Neural cell (in vitro differentiated cells): Measurements from ENCODE around the gene LAMTOR3. TPM values are rescaled to one million over a fixed set of nuclear protein-coding genes. Genes with fewer than 3 reads are reported as not detected.

Experiments used
- H2AFZ ChIP-seq: fragments of 200-600, 300-800 bp; sonication (generic), shearing (Covaris generic); 2 replicates; pipeline ENCODE4 v1.6.0; 2014; ENCODE audit warnings: low read depth, mild to moderate bottlenecking, antibody characterized with exemption, low read length, moderate library complexity
- H3F3A ChIP-seq: fragments of 200-600 bp; shearing (Covaris generic); 2 replicates; pipeline ENCODE4 v1.6.1; 2016; ENCODE audit warnings: mild to moderate bottlenecking, moderate library complexity, mixed read lengths, antibody characterized with exemption, low read length; ENCODE audit not compliant: insufficient read depth, poor library complexity, severe bottlenecking
- H3K27ac ChIP-seq: fragments of 200-600, 300-800 bp; sonication (generic), shearing (Covaris generic); 2 replicates; pipeline ENCODE4 v1.5.1; 2014; ENCODE audit warnings: mild to moderate bottlenecking, low read length, moderate library complexity
- H3K27me3 ChIP-seq: fragments of 300-800, 200-600 bp; sonication (generic), shearing (Covaris generic); 2 replicates; pipeline ENCODE4 v1.6.0; 2014; ENCODE audit warnings: mild to moderate bottlenecking, low read depth, low read length, moderate library complexity; ENCODE audit not compliant: insufficient read depth
- H3K36me3 ChIP-seq: fragments of 300-800, 200-600 bp; sonication (generic), shearing (Covaris generic); 2 replicates; pipeline ENCODE4 v1.5.1; 2014; ENCODE audit warnings: mild to moderate bottlenecking, antibody characterized with exemption, low read length, moderate library complexity; ENCODE audit not compliant: insufficient read depth
- H3K4me2 ChIP-seq: fragments of 300-800, 200-600 bp; sonication (generic), shearing (Covaris generic); 2 replicates; pipeline ENCODE4 v1.6.0; 2014; ENCODE audit warnings: mild to moderate bottlenecking, low read length
- H3K4me3 ChIP-seq: fragments of 300-800, 200-600 bp; sonication (generic), shearing (Covaris generic); 2 replicates; pipeline ENCODE4 v1.5.1; 2014; ENCODE audit warnings: mild to moderate bottlenecking, low read length, moderate library complexity
- H3K79me2 ChIP-seq: fragments of 200-600 bp; shearing (Covaris generic); replicated peaks from 2 replicates; pipeline ENCODE4 v1.6.0; 2014; ENCODE audit warnings: mild to moderate bottlenecking, low read length, moderate library complexity; ENCODE audit not compliant: insufficient read depth
- H3K9ac ChIP-seq: fragments of 300-800, 200-600 bp; sonication (generic), shearing (Covaris generic); 2 replicates; pipeline ENCODE4 v1.6.1; 2016; ENCODE audit warnings: mild to moderate bottlenecking, low read length, mixed read lengths
- H3K9me2 ChIP-seq: fragments of 200-600 bp; shearing (Covaris generic); 2 replicates; pipeline ENCODE4 v1.6.1; 2016; ENCODE audit warnings: mild to moderate bottlenecking, low read length, mixed read lengths; ENCODE audit not compliant: insufficient read depth
- H3K9me3 ChIP-seq: fragments of 200-600, 300-800 bp; sonication (generic), shearing (Covaris generic); 2 replicates; pipeline ENCODE4 v1.6.1; 2016; ENCODE audit warnings: mild to moderate bottlenecking, mixed run types, low read length, moderate library complexity, mixed read lengths
- H4K20me1 ChIP-seq: fragments of 200-600 bp; shearing (Covaris generic); 2 replicates; pipeline ENCODE4 v1.6.1; 2016; ENCODE audit warnings: mild to moderate bottlenecking, mixed run types; ENCODE audit not compliant: insufficient read depth
- CTCF ChIP-seq: fragments of 450-650 bp; IDR thresholded peaks from 2 replicates; pipeline ENCODE4 v1.5.1; 2014; ENCODE audit warnings: antibody characterized with exemption, mild to moderate bottlenecking, moderate library complexity; ENCODE audit not compliant: poor library complexity, severe bottlenecking
- EP300 ChIP-seq: fragments of 450-650 bp; conservative IDR thresholded peaks from 2 replicates; pipeline ENCODE4 v1.6.1; 2014; ENCODE audit warnings: antibody characterized with exemption, mild to moderate bottlenecking, moderate library complexity; ENCODE audit not compliant: poor library complexity, severe bottlenecking
- EZH2 ChIP-seq: fragments of 200-600, 300-800 bp; shearing (Covaris generic), sonication (generic); IDR thresholded peaks from 2 replicates; pipeline ENCODE4 v1.6.1; 2014; ENCODE audit warnings: antibody characterized with exemption, low read length, borderline replicate concordance, mild to moderate bottlenecking; ENCODE audit not compliant: insufficient read depth, poor library complexity, severe bottlenecking
- MXI1 ChIP-seq: fragments of 450-650 bp; conservative IDR thresholded peaks from 2 replicates; pipeline ENCODE4 v1.6.1; 2014; ENCODE audit warnings: antibody characterized with exemption, mild to moderate bottlenecking; ENCODE audit not compliant: poor library complexity, severe bottlenecking
- POLR2AphosphoS5 ChIP-seq: IDR thresholded peaks from 2 replicates; pipeline ENCODE4 v1.6.1; 2012
- RAD21 ChIP-seq: fragments of 450-650 bp; conservative IDR thresholded peaks from 2 replicates; pipeline ENCODE4 v1.6.1; 2014; ENCODE audit warnings: antibody characterized with exemption, mild to moderate bottlenecking, moderate library complexity
- REST ChIP-seq: IDR thresholded peaks from 2 replicates; pipeline ENCODE4 v1.6.1; 2012; ENCODE audit warnings: borderline replicate concordance
- SMC3 ChIP-seq: fragments of 450-650 bp; conservative IDR thresholded peaks from 2 replicates; pipeline ENCODE4 v1.6.1; 2014; ENCODE audit warnings: antibody characterized with exemption, mild to moderate bottlenecking, moderate library complexity; ENCODE audit not compliant: poor library complexity
- TAF1 ChIP-seq: IDR thresholded peaks from 2 replicates; pipeline ENCODE4 v1.6.1; 2012; ENCODE audit warnings: low read depth
- polyA plus RNA-seq: library from polyadenylated mRNA; depleted of rRNA; stranded (reverse); fragments of >200 nt; gene quantifications from 2 replicates; pipeline ENCODE4 v1.2.3, GENCODE V29; 2014

LAMTOR3 gene
- polyA plus RNA-seq, 1 donor from 2014 or later = 203 TPM

DNA sequence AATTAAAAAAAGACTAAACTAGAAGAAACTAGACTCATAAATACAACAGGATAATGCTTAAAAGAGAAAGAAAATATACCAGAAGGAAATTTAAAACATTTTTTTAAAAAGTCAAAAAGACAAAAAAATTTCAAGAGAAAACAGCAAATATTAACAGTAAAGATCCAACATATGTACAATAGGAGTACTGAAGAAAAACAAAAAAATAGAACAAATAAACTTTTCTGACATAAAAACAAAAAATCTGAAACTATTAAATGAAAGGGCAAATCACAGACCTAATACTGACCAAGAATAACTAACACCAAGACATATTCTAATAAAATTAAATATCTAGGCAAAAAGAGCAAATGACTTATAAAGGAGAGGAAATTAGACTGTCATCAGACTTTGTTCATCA is 40.7 kb upstream of the LAMTOR3 start:
- Histone ChIP-seq H3K27me3 (no peaks in the 10 kb centered on the region), H3K79me2 (peaks cover 17% of the 10 kb centered on the region), H3K27ac (no peak overlapping the region), H3K9ac (no peak overlapping the region), H3F3A (no peaks in the 10 kb centered on the region), H3K36me3 (no peaks in the 10 kb centered on the region), H3K9me2 (no peaks in the 10 kb centered on the region), H3K9me3 (no peaks in the 10 kb centered on the region), H3K4me3 (no peak overlapping the region), H4K20me1 (no peaks in the 10 kb centered on the region), H2AFZ (no peak overlapping the region), H3K4me2 (no peak overlapping the region)
- TF ChIP-seq RAD21 = no peak
- no peak for TF ChIP-seq REST
- TF ChIP-seq CTCF = no peak
- TF ChIP-seq TAF1 = no peak
- TF ChIP-seq POLR2AphosphoS5 = no peak
- TF ChIP-seq EZH2 = no peak
- no peak for TF ChIP-seq EP300
- no peak for TF ChIP-seq MXI1
- TF ChIP-seq SMC3 = no peak

GRCh38 chr4:99927566-99927965 is 33.3 kb upstream of the LAMTOR3 start:
- no peak overlapping the region for H3K4me2 ChIP-seq
- H3K79me2 ChIP-seq = peaks cover 1% of the 10 kb centered on the region
- H3K9me3 ChIP-seq = no peaks in the 10 kb centered on the region
- TF ChIP-seq REST = no peak
- no peak for TF ChIP-seq CTCF
- TF ChIP-seq EZH2 = no peak
- no peak for TF ChIP-seq RAD21
- TF ChIP-seq SMC3 = no peak
- TF ChIP-seq EP300 = no peak
- H3K36me3 ChIP-seq = peaks cover 4% of the 10 kb centered on the region
- H3F3A ChIP-seq = no peaks in the 10 kb centered on the region
- H4K20me1 ChIP-seq = no peaks in the 10 kb centered on the region
- H3K9me2 ChIP-seq = no peaks in the 10 kb centered on the region
- H3K27me3 ChIP-seq = no peaks in the 10 kb centered on the region
- H3K27ac ChIP-seq = no peak overlapping the region
- H2AFZ ChIP-seq = no peak overlapping the region
- no peak overlapping the region for H3K4me3 ChIP-seq
- H3K9ac ChIP-seq = no peak overlapping the region
